ENCODE measurements around the gene SAA4. TPM values are rescaled to one million over a fixed set of nuclear protein-coding genes. Genes with fewer than 3 reads are reported as not detected.
A peak's percentile ranks its signal among the peaks of the same experiment; 100 is the strongest.

The SAA4 gene
- total RNA-seq, 1 donor from 2014 or later, result not detected

DNA sequence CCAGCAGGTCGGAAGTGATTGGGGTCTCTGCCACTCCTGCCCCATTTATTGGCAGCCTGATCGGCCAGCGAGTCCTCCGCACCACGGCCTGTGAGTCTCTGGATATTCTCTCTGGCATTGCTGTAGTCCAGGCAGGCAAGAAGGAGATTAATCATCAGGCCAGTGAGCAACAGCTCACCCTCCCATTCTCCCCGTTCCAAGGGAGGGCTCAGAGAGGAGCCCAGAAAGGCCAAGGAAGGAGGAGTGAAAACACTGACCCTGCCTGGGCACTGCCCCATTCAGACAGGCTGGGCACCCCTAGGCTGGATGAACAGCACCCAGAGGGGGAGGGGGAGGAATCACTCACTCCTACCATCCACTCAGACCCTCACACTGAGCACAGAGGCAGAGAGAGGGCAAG is 8.8 kb upstream of the SAA4 start:
- DNase-seq, result no peak
- H3K27ac Mint-ChIP-seq (ENCODE audit: unreplicated experiment), result no peak overlapping the region
- no peaks in the 10 kb centered on the region for H3K4me1 Mint-ChIP-seq (ENCODE audit: low read depth, unreplicated experiment)
- H3K4me3 Mint-ChIP-seq (ENCODE audit: unreplicated experiment), result no peak overlapping the region
- peaks cover 3% of the 10 kb centered on the region for H3K27me3 Mint-ChIP-seq (ENCODE audit: unreplicated experiment)
- no peaks in the 10 kb centered on the region for H3K36me3 Mint-ChIP-seq (ENCODE audit: unreplicated experiment)
- H3K9me3 Mint-ChIP-seq (ENCODE audit: unreplicated experiment), result no peaks in the 10 kb centered on the region
- TF ChIP-seq CTCF (IDR thresholded peaks at IDR 0.05; ENCODE audit: partially characterized antibody, unreplicated experiment), result no peak

- peak; percentile 52 for DNase-seq
- TF ChIP-seq CTCF (IDR thresholded peaks at IDR 0.05; ENCODE audit: partially characterized antibody, unreplicated experiment), result peak; percentile 88
- no peaks in the 10 kb centered on the region for H3K36me3 Mint-ChIP-seq (ENCODE audit: unreplicated experiment)
- H3K27ac Mint-ChIP-seq (ENCODE audit: unreplicated experiment), result no peak overlapping the region
- peaks cover 3% of the 10 kb centered on the region for H3K27me3 Mint-ChIP-seq (ENCODE audit: unreplicated experiment)
- no peaks in the 10 kb centered on the region for H3K4me1 Mint-ChIP-seq (ENCODE audit: low read depth, unreplicated experiment)
- no peaks in the 10 kb centered on the region for H3K9me3 Mint-ChIP-seq (ENCODE audit: unreplicated experiment)
- H3K4me3 Mint-ChIP-seq (ENCODE audit: unreplicated experiment), result no peak overlapping the region
These were observed 7.3 kb upstream of the SAA4 start for GRCh38 chr11:18243783-18244362.

DNA sequence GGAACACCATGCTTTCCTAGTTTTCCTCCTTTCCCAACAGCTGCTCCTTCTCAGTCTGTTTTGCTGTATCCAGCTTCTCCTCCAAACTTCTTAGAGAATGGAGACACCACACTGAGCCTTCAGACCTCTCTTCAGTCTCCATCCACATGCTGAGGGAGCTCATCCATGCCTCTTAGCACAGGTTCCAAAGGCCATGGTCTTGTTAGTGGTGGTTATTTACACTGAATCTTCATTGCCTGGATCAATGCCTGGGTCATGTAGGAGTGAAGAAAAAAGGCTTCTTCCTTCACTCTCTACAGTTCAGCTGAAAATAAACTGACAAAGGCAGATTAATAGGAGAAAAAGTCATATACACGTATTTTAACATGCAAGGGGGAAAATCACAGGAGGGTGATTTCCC is 3.1 kb upstream of the SAA4 start:
- Mint-ChIP-seq H3K27ac (ENCODE audit: unreplicated experiment) (no peak overlapping the region), H3K27me3 (ENCODE audit: unreplicated experiment) (peaks cover 3% of the 10 kb centered on the region), H3K4me1 (ENCODE audit: low read depth, unreplicated experiment) (peaks cover 3% of the 10 kb centered on the region), H3K36me3 (ENCODE audit: unreplicated experiment) (no peaks in the 10 kb centered on the region), H3K9me3 (ENCODE audit: unreplicated experiment) (no peaks in the 10 kb centered on the region), H3K4me3 (ENCODE audit: unreplicated experiment) (no peak overlapping the region)
- no peak for DNase-seq
- TF ChIP-seq CTCF (IDR thresholded peaks at IDR 0.05; ENCODE audit: partially characterized antibody, unreplicated experiment), result no peak

GRCh38 chr11:18235394-18236334 is 938 bp downstream of the SAA4 start:
- peaks cover 3% of the 10 kb centered on the region for H3K4me1 Mint-ChIP-seq (ENCODE audit: low read depth, unreplicated experiment)
- no peaks in the 10 kb centered on the region for H3K27me3 Mint-ChIP-seq (ENCODE audit: unreplicated experiment)
- H3K4me3 Mint-ChIP-seq (ENCODE audit: unreplicated experiment), result no peak overlapping the region
- H3K36me3 Mint-ChIP-seq (ENCODE audit: unreplicated experiment), result no peaks in the 10 kb centered on the region
- no peak for DNase-seq
- no peak overlapping the region for H3K27ac Mint-ChIP-seq (ENCODE audit: unreplicated experiment)
- TF ChIP-seq CTCF (IDR thresholded peaks at IDR 0.05; ENCODE audit: partially characterized antibody, unreplicated experiment), result no peak
- H3K9me3 Mint-ChIP-seq (ENCODE audit: unreplicated experiment), result no peaks in the 10 kb centered on the region

DNA sequence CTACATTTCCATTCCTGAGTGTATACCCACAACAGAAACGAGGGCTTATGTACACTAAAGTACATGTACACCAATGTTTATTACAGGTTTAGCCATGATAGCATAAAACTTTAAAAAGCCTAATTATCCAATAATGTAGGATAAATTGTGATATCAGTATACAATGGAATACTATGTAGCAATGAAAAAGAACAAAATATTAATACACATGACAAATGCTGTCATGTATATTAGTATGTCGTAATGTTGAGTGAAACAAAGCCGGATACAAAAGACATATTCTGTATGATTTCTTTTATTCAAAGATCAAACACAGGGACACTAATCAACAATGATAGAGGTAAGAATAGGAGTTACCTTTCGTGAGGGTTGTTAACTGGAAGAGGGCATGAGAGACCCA is 2.7 kb downstream of the SAA4 start:
- H3K9me3 Mint-ChIP-seq (ENCODE audit: unreplicated experiment), result no peaks in the 10 kb centered on the region
- no peak overlapping the region for H3K4me3 Mint-ChIP-seq (ENCODE audit: unreplicated experiment)
- no peak overlapping the region for H3K27ac Mint-ChIP-seq (ENCODE audit: unreplicated experiment)
- TF ChIP-seq CTCF (IDR thresholded peaks at IDR 0.05; ENCODE audit: partially characterized antibody, unreplicated experiment), result no peak
- H3K4me1 Mint-ChIP-seq (ENCODE audit: low read depth, unreplicated experiment), result peaks cover 3% of the 10 kb centered on the region
- H3K36me3 Mint-ChIP-seq (ENCODE audit: unreplicated experiment), result no peaks in the 10 kb centered on the region
- H3K27me3 Mint-ChIP-seq (ENCODE audit: unreplicated experiment), result no peaks in the 10 kb centered on the region
- no peak for DNase-seq

Data from glutamatergic neuron (in vitro differentiated cells).